Coronary artery (tissue), 2 donors: Measurements from ENCODE around the gene LPP.

Experiments used
- DNase-seq: peaks from one replicate; pipeline ENCODE4 v3.0.0-alpha.2; 2017; ENCODE audit warnings: low spot score
- H3K27ac ChIP-seq, 2 donors: fragments of 200-600 bp; sonication (generic); one replicate each; pipeline ENCODE4 v1.5.1; 2016 to 2019
- H3K4me3 ChIP-seq: fragments of 200-600 bp; sonication (generic); 2 replicates; pipeline ENCODE4 v1.5.1; 2016; ENCODE audit warnings: mild to moderate bottlenecking, moderate library complexity
- TF ChIP-seq, protein P1 (sequence below): fragments of 200-600 bp; sonication (generic); IDR thresholded peaks from one replicate; pipeline ENCODE4 v1.5.1; 2019; ENCODE audit warnings: antibody characterized with exemption

The LPP gene

DNA sequence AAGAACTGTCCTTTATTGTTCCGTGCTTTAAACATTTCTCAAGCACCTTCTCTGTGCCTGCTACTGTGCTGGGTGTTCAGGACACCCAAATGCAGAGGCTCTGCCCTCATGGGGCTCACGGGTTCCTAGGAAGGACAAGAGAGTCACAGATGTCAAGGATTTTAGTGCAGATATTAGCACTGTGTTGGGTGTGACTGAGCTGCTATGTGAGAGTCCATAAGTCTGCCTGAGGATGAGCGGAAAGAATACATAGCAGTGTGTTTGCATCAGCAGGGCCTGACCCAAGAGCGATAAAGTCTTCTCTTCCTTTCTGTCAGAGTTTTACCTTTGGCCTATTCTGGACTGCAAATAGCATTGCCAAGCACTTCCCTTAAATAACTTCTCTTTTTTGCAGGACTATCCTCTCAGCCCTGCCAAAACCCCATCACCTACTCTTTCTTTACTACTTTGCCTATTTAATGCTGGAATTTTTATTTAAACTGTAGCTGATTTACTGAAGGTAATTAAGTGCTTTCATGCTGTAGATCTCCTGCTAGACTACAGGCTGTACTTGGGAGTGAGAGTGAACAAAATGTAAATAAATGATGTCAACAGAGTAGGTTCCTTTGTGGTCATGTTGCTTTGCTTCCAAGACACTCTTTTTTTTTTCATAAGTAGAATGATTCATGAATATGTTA lies 558.4 kb downstream of the LPP start:
- no peak for DNase-seq
- TF ChIP-seq, protein P1, sequence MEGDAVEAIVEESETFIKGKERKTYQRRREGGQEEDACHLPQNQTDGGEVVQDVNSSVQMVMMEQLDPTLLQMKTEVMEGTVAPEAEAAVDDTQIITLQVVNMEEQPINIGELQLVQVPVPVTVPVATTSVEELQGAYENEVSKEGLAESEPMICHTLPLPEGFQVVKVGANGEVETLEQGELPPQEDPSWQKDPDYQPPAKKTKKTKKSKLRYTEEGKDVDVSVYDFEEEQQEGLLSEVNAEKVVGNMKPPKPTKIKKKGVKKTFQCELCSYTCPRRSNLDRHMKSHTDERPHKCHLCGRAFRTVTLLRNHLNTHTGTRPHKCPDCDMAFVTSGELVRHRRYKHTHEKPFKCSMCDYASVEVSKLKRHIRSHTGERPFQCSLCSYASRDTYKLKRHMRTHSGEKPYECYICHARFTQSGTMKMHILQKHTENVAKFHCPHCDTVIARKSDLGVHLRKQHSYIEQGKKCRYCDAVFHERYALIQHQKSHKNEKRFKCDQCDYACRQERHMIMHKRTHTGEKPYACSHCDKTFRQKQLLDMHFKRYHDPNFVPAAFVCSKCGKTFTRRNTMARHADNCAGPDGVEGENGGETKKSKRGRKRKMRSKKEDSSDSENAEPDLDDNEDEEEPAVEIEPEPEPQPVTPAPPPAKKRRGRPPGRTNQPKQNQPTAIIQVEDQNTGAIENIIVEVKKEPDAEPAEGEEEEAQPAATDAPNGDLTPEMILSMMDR: no peak
- H3K4me3 ChIP-seq: no peak overlapping the region
- H3K27ac ChIP-seq: peak overlapping the region; percentile 45 to 51

DNA sequence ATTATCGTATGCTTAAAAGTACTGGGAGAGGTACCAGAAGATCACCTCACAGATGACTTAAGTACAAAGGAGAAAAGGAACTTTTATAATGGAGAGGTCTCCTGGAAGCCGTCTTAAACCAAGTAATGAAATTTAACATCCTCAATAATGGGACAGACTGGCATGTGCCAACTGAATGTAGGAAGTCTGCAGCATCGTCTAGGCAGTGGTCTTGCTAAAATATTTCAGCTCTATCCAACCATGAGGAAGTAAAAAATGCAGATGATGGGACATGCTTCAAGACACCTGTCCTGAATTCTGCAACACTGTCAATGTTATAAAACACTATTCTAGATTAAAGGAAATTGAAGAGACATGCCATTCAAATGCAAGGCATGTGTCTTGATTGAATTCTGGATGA lies 559.0 kb downstream of the LPP start:
- no peak for DNase-seq
- Histone ChIP-seq H3K4me3 (no peak overlapping the region), H3K27ac (peak overlapping the region in 1 of 2 donors; percentile 4)
- TF ChIP-seq, protein P1: no peak

DNA sequence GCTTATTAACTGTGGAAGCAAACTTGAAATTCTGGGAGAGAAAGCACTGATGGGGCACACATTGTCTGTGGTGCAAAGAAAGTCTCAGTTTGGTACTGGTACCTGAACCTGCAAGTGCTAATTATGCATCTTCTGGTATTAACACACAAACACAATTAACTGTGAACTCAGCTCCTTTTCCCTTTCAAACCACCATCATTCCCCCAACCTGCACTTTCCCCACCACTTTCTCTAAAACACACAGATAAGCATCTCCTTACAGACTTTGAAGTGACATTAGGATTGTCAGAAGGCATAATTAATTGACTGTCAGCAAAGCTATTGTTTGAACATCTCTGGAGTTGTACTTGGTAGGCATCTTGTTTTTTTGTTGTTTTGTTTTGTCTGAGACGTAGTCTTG lies 565.6 kb downstream of the LPP start:
- TF ChIP-seq, protein P1: no peak

DNA sequence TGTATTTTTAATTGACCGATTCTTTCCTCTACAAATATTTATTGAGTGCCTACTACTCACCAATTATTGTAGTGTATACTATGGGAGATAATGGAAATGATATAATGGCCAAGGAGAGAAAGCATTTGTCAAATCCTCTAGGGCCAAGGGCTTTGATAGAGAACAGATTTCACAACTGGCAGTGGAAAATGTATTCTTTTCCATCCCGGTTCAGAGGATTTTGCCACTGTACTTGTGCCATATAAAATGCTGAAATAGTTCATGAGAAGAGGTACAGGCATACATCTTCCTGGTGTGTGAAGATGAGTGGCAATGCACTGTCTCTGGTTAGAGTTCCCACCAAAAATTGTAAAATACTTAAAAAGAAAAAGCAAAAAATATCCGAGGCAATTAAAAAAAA lies 566.3 kb downstream of the LPP start:
- no peak overlapping the region for H3K27ac ChIP-seq

More for the DNA sequence above, 565.6 kb downstream of the LPP start:
- H3K27ac ChIP-seq: no peak overlapping the region
- H3K4me3 ChIP-seq: no peak overlapping the region
- DNase-seq: no peak

DNA sequence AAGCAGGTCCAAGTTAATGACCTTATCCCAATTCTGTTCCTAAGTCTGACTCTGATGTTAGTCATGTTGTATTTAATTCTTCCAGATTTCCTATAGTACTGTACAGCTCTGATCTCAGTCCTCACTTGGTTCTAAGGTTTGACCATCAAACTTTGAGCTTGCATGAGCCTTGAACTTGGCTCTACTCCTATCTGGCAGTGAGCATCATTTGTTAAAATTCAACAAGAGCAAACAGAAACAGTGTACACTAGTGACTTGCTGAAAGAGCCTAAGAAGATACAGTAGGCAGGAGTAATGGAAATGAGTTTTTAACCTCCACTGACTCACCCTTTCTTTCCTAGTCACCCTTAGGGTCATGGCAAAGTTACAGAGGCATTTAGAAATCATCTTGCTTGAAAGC lies 566.7 kb downstream of the LPP start:
- DNase-seq: no peak
- TF ChIP-seq, protein P1: no peak
- no peak overlapping the region for H3K4me3 ChIP-seq
- no peak overlapping the region for H3K27ac ChIP-seq

More for the DNA sequence above, 566.3 kb downstream of the LPP start:
- TF ChIP-seq, protein P1: no peak
- DNase-seq: no peak
- H3K4me3 ChIP-seq: no peak overlapping the region

DNA sequence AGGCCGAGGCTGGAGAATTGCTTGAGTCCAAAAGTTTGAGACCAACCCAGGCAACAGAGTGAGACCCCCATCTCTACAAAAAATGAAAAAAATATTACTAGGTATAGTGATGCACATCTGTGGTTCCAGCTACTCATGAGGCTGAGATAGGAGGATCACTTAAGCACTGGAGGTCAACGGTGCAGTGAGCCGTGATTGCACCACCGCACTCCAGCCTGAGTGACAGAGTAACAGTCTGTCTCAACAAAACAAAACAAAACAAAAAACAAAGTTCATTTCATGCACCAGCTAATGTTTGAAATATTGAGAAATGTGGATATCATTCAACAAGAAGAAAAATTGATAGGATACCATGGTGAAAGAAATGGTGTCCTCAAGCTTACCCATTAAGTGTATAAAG lies 567.4 kb downstream of the LPP start:
- DNase-seq: no peak
- TF ChIP-seq, protein P1: no peak
- Histone ChIP-seq H3K4me3 (no peak overlapping the region), H3K27ac (no peak overlapping the region)

DNA sequence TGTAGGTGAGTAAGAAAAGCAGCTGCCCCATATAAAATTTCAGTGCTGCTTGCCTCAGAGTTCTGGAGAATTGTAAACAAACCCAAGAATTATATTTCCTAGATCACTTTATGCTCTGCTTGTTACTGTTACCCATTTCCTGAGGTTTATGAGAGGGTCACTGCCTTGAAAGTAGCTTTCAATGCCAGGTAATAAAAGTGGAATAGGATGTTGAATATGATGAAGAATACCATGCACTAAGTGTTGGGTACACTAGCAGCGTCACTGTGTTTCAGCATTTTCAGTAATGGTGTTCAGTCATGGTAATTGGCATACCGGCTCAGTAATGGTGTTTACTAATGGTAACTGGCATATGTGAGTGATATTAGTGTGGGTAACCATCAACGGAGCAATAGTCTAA lies 568.0 kb downstream of the LPP start:
- TF ChIP-seq, protein P1: no peak
- no peak overlapping the region for H3K4me3 ChIP-seq
- DNase-seq: no peak
- no peak overlapping the region for H3K27ac ChIP-seq
